GM12874 (cell line): ENCODE measurements around the gene FAM117A.

Experiments
- TF ChIP-seq, protein P1 (sequence below): IDR thresholded peaks from 2 replicates; pipeline ENCODE4 v1.5.1; 2011; ENCODE audit warnings: low read depth, mild to moderate bottlenecking, control low read depth, low read length, moderate library complexity; ENCODE audit not compliant: insufficient read depth

Gene FAM117A

DNA sequence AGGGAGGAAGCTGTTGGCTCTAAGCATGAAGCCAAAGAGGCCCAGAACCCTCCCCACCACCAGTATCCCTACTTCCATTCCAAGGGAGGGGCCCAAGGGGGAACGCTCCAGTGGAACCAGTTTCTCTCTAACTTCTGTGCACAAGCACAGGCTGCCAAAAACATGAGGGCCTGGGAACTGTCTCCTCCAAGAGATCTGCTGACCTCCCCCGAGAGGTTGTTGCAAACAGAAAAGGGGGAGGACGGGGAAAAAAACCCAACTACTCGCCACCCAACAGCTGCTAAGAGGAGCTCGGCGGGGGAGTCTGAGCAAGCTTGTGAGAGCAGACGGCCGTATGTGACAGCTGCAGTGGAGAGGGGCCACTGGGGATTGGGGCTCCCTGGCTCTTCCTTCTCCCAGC is 40.5 kb downstream of the FAM117A start:
- TF ChIP-seq, protein P1, sequence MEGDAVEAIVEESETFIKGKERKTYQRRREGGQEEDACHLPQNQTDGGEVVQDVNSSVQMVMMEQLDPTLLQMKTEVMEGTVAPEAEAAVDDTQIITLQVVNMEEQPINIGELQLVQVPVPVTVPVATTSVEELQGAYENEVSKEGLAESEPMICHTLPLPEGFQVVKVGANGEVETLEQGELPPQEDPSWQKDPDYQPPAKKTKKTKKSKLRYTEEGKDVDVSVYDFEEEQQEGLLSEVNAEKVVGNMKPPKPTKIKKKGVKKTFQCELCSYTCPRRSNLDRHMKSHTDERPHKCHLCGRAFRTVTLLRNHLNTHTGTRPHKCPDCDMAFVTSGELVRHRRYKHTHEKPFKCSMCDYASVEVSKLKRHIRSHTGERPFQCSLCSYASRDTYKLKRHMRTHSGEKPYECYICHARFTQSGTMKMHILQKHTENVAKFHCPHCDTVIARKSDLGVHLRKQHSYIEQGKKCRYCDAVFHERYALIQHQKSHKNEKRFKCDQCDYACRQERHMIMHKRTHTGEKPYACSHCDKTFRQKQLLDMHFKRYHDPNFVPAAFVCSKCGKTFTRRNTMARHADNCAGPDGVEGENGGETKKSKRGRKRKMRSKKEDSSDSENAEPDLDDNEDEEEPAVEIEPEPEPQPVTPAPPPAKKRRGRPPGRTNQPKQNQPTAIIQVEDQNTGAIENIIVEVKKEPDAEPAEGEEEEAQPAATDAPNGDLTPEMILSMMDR: no peak

DNA sequence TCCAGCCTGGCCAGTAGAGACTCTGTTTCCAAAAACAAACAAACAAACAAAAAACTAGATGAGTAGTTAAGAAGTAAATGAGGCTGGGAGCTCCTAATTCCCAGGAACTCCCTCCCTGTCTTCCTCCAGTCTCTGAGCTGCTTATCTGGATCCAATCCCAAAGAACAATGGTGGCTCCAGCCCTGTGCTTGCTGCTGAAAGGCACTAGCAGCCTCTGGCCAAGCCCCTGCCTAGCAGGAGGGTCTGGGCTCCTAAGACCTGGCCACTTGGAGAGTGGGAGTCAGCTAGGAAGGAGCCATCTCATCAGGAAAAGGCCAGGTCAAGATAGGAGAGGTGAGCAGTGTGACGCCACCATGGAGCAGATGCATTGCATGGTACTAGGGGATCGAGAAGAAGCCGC is 41.9 kb downstream of the FAM117A start:
- TF ChIP-seq, protein P1: no peak

DNA sequence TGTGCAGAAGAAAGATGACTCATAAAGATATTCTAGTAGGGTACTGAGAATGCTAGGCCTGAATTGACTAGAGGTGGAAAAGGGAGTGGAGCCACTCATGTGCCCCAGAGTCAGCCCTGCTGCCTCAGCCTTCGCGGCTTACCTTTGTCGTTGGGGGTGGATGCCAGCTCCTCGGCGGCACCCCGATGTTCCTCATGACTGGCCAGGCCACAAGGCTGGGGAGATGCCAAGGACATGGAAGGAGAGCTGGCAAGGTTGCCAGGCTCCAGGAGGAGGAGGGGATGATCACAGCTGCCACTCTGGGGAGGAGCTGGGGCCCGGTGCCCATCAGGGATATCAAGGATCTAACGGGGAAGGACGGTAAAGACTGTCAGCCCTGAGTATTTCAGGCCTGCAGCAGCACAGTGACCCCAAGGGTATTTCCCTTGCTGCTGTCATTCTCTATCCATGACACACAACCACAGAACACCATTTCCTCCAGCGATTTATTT is 46.5 kb downstream of the FAM117A start:
- TF ChIP-seq, protein P1: no peak

DNA sequence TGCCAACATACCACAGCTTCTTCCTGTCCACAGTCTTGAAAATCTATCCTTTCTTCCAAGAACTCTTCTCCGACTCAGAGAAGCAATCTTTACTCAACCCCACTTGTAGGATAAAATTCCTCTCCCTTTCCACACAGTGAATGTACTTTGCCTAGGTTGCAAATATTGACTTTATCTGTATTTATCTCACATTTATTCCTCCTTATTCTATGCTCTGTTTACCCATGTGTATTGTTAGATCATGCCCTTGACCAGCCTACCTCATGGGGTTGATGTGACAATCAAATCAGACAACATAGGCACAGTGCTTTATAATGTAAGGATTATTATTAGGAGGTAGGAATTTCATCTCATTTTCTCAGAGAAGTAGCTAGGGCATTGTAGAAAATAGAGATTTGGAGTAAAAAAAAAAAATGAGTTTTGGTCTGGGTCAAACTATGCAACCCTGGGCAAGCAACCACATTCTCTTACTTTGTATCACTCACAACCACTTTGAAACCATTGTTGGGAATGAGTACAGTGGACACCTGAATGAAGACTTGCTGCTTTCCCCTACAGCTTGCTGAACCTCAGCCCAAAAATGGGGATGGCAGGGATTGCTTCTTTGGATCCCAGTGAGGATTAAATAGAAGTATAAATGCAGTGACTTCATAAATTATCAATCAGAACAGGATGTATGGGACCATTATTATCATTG is 47.1 kb downstream of the FAM117A start:
- TF ChIP-seq, protein P1: no peak

DNA sequence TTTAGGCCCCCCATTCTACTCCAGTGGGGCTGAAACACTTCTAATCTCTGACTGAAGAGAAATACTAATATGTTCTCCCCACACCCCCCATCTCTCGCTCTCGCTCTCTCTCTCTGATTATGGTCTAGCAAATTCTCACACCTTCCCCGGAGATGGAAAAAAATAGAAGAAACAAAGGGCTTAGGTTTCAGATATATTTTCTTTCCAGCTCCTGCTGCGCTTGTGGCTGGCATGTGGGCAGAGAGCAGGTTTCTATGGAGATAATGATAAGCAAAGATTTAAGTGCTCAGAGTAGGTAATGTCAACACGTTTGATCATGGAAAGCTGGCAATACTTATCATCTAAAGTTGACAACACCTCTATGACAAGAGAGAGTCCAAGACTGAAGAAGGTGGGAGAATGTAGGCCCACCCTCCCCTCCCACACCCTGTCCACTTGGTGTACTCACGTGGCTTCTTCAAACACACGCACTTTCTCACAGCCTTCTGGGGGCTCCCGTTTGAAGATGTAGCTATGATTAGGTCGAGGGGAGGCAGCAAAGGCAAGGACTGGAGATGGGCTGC is 48.1 kb downstream of the FAM117A start:
- TF ChIP-seq, protein P1: no peak

DNA sequence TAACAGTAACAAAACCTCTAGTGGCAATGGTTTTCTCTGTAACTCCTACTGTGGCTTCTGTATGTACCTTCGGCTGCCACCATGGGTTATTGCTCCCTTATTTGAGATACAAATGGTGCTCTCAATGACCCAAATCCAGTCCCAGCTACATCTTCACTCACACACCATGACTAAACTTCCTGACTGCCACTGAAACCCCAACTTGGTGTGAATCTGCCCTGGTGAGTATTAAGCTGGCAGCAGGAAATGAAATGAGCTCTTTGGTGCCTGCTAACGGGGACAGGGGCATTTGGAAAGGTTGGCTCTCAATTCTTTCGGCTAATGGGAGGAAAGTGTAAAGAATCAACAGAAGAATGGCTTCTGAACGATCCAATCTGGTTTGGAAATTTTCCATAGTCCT is 48.7 kb downstream of the FAM117A start:
- TF ChIP-seq, protein P1: no peak

DNA sequence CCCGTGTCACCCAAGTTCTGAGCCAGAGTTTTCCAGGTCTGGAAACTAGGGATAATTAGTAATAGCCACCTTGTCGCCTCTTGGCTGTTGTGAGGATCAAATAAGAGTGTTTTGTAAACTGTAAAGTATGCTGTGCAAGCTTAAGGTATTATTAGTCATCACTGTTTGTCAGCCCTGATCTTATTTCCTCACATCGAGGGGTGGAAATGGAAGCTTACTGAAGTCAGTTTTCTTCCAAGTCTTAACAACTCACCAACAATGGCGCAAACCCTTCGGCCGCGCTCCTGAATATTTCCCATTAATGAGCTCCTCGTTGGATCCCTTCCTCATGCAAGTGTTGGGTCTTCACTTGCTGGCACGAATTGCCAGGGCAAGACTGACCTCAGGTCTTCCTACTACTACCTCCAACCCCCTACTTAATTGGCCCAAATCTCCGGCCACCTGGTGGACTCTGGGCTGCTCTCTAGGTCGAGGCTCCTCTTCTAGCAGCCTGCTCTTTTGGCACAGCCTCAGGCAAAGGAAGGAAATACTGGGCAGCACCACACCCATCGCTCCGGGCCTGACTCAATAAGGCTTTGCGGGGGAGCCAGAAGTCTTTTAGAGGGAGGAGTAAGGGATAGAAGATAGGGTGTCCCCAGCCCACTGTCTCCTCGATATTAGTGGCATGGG is 55.3 kb downstream of the FAM117A start:
- TF ChIP-seq, protein P1: no peak
